Aortic smooth muscle cell (primary cell): ENCODE results near the gene TNIP1. TPM values are rescaled to one million over a fixed set of nuclear protein-coding genes. Genes with fewer than 3 reads are reported as not detected.

Source experiments
- total RNA-seq: library from RNA; depleted of rRNA; stranded (reverse); fragments of >200 nt; gene quantifications from 2 replicates; pipeline ENCODE4 v1.2.3, GENCODE V29; 2014

TNIP1 gene
- 44.8 and 51.9 TPM in 2 replicates for total RNA-seq

GRCh38 chr5:151080613-151081430 is at the start of gene TNIP1:
TSS of gene TNIP1 (minus strand) at chr5:151081034. CDS start at chr5:151065095, 15,939 bp downstream.

GRCh38 chr5:151020304-151021110 is 60.3 kb downstream of the TNIP1 start, which contains the start of gene GPX3:
TSS of gene GPX3 (plus strand) at chr5:151020591. CDS start at chr5:151020655, 64 bp downstream.

Other genes starting within 250 kb of the TNIP1 start
- 0.12 TPM in 1 of 2 replicates, not detected in the other for gene IRGM, start 234.5 kb downstream of the TNIP1 start, total RNA-seq
- 4.4 and 4.9 TPM in 2 replicates for gene ZNF300, start 176.1 kb downstream of the TNIP1 start, total RNA-seq
- gene GPX3, start 60.4 kb downstream of the TNIP1 start, total RNA-seq: 21.5 and 26.4 TPM in 2 replicates
- 465 and 500 TPM in 2 replicates for gene ANXA6, start 76.7 kb upstream of the TNIP1 start, total RNA-seq
- gene CCDC69, start 143.1 kb upstream of the TNIP1 start, total RNA-seq: 0.93 and 1.3 TPM in 2 replicates
- gene GM2A, start 172.2 kb upstream of the TNIP1 start, total RNA-seq: 27.0 and 35.7 TPM in 2 replicates
- gene SLC36A3, start 222.7 kb upstream of the TNIP1 start, total RNA-seq: not detected in 2 replicates